Gastroesophageal sphincter (tissue), 3 donors: ENCODE results near the gene REC114.

Experiments used
- EP300 ChIP-seq: sonication (generic); formaldehyde crosslinking; IDR thresholded peaks from one replicate; pipeline ENCODE4 v1.6.1; 2017; ENCODE audit warnings: antibody characterized with exemption, mild to moderate bottlenecking
- POLR2A ChIP-seq, 2 donors: fragments of 450-650 bp; IDR thresholded peaks; one replicate each; pipeline ENCODE4 v1.6.1; 2017; ENCODE audit warnings: antibody characterized with exemption in 2 of 2, mild to moderate bottlenecking in 2 of 2, moderate library complexity in 1 of 2
- POLR2AphosphoS5 ChIP-seq: sonication (generic); formaldehyde crosslinking; IDR thresholded peaks from one replicate; pipeline ENCODE4 v1.6.1; 2017; ENCODE audit warnings: antibody characterized with exemption
- TF ChIP-seq, protein P1 (sequence below), 4 experiments: fragments of 200-600 bp in 2 of 4; fragments of 450-650 bp in 2 of 4; sonication (generic) in 1 of 4; IDR thresholded peaks; one replicate each; pipeline ENCODE4 v1.5.1; 2017 to 2019; ENCODE audit warnings: antibody characterized with exemption in 4 of 4, mild to moderate bottlenecking in 2 of 4, moderate library complexity in 2 of 4

DNA sequence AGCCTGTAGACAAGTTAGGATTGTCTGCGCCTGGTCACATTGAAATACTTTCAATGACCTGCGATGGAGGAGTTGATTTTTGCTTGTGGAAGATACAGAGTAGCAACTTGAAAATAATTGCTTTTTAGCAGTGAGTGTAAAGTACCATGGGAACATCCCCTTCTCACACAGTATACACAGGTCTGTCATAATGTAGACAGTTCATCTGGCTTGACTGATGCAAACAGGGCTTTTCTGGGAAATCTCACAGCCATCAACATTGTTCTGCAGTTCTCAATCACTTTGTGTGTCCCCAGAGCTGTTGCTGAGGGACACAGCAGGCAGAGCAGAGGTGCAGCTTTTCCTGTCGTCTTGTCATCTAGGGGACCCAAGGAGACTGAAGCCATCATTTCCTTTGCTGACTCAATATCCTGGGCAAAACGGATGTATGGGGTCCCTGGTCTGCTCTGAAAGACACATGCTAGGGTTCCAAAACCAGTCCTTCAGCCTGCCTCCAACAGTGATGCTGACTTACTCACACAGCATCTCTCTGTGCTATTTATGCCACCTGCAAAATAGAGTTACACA is 5.3 kb upstream of the REC114 start:
- TF ChIP-seq, protein P1, sequence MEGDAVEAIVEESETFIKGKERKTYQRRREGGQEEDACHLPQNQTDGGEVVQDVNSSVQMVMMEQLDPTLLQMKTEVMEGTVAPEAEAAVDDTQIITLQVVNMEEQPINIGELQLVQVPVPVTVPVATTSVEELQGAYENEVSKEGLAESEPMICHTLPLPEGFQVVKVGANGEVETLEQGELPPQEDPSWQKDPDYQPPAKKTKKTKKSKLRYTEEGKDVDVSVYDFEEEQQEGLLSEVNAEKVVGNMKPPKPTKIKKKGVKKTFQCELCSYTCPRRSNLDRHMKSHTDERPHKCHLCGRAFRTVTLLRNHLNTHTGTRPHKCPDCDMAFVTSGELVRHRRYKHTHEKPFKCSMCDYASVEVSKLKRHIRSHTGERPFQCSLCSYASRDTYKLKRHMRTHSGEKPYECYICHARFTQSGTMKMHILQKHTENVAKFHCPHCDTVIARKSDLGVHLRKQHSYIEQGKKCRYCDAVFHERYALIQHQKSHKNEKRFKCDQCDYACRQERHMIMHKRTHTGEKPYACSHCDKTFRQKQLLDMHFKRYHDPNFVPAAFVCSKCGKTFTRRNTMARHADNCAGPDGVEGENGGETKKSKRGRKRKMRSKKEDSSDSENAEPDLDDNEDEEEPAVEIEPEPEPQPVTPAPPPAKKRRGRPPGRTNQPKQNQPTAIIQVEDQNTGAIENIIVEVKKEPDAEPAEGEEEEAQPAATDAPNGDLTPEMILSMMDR (IDR thresholded peaks at IDR 0.05), result no peak
- TF ChIP-seq POLR2A (IDR thresholded peaks at IDR 0.05) (no peak), POLR2AphosphoS5 (no peak), EP300 (no peak)
